HG02973 (cell line): ENCODE measurements around the gene SMAD9.

Source experiments
- ATAC-seq: cut with Tn5 transposase; IDR thresholded peaks from one replicate; pipeline ENCODE4 v1.9.1; 2021; ENCODE audit warnings: moderate library complexity; ENCODE audit not compliant: unreplicated experiment

The SMAD9 gene

DNA sequence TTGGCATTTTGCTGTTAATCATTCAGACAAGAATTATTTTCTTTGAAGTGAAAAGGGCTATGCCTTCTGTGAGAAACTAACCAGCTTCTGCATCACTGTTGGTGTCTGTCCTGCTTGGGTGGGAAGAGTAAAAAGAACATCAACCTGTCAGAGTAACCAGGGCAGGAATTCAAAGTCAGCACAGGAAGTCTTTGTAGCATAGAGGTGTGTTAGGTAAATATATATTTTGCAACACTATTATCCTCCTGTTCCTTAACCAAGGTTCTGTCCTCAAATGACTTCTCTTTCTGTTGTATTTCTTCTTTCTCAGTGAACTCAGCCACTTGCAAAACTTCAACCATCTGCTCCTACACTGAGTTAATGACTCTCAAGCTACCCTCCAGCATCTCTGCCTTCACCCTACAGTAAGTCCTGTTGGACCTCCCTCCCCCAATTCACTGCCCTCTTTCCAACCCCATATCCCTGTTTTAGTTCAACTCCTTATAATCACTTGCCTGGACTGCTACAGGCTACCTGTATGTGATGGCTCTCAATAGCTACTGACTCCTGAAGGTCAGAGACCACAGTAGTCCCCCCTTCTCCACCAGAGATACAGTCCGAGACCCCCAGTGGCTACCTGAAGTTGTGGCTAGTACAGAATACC is 49.9 kb downstream of the SMAD9 start:
- ATAC-seq, result no peak

DNA sequence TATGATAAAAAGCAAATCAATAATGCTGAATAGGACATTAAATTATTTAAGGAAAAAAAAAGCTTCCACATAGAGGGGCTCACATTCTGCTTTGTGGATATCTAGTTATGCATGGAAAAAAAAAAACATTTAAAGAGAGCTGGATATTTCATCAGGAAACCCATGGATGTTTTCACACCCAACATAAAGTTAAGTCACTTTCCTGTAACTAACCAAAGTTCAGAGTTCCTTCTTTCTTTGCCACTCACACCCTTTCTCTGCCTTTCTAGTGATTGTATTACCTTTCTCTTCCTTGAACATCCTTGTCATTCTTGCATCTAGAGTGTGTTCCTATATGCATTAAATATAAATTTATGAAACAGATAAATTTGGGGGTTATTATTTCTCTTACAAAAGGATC is 53.8 kb downstream of the SMAD9 start:
- ATAC-seq, result no peak

DNA sequence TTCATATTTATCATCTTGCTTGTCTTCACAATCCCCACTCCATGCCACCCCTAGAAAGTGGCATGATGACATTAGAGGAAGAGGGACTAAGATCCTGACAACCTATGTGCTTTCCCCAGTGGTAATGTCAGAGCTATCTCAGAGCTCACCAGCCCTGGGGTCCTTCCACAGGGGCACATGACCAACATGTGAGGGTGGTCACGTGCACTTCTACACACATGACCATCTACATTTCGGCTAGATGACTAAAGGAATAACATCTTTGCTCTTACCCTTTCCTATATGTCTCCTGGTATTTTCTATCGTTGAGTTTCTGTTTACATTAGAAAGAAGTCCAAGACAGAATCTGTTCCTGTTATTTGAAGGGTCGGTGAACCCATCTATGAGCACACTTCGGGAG is 54.8 kb downstream of the SMAD9 start:
- no peak for ATAC-seq

DNA sequence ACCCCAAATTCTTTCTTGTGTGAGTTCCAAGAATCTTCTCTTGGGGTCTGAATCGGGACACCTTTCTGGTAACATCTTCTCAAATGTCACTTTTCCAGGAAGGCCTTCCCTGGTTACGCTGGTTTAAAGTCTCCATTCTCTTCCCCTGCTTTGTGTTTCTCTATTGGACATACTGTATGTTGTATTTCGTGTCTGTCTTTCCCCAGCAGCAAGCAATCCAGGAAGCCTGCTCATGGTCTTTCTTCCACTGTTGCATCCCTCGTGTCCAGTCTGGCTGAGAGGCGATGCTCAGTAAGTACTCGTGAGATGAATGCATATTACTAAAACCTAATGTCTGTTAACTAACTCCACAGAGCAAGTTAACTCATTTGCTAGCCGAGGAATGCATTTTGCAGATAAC is 57.3 kb downstream of the SMAD9 start:
- no peak for ATAC-seq

DNA sequence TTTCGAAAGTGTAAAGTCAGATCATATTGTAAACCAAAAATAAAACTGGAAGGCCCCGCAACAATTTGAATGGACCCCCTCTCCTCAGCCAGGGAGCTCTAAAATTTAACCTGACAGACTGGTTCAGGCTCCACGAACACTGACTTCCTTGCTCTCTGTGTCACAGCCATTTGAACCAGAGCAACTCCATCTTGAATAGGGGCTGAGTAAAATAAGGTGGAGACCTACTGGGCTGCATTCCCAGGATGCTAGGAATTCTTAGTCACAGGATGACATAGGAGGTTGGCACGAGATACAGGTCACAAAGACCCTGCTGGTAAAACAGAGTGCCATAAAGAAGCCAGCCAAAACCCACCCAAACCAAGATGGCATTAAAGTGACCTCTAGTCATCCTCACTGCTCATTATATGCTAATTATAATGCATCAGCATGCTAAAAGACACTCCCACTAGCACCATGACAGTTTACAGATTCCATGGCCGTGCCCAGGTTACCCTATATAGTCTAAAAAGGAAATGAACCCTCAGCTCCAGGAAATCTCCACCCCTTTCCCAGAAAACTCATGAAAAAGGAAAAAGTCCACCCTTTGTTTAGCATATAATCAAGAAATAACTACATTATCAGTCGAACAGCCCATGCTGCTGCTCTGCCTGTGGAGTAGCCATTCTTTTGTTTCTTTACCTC is 57.9 kb downstream of the SMAD9 start:
- ATAC-seq, result no peak

DNA sequence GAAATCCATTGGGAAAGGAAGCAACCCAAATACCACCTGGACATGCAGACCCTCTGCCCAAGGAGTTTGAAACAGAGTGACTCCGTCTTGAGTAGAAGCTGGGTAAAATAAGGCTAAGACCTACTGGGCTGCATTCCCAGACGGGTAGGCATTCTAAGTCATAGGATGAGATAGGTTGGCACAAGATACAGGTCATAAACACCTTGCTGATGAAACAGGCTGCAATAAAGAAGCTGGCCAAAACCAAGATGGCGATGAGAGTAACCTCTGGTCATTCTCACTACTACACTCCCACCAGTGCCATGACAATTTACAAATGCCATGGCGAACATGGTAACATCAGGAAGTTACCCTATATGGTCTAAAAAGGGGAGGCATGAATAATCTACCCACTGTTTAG is 60.8 kb downstream of the SMAD9 start:
- no peak for ATAC-seq

DNA sequence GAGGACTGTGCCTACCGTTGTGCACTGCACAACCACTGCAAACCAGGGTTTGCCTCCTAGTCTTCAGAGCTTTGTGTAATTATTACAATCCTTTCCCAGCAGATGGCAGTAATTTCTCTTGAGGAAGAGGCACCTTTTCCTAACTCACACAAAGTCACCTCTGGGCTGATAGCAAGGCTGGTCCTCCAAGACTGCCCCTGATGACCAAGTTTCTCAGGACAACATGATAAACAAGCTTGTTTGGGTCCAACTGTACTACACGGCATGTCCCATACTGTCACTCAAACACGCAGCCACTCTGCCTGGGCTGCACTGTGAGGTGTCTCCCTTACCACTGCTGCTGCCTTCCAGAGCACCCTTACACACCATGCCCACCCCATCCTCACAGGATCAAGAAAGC is 61.7 kb downstream of the SMAD9 start:
- ATAC-seq, result peak; percentile 65

DNA sequence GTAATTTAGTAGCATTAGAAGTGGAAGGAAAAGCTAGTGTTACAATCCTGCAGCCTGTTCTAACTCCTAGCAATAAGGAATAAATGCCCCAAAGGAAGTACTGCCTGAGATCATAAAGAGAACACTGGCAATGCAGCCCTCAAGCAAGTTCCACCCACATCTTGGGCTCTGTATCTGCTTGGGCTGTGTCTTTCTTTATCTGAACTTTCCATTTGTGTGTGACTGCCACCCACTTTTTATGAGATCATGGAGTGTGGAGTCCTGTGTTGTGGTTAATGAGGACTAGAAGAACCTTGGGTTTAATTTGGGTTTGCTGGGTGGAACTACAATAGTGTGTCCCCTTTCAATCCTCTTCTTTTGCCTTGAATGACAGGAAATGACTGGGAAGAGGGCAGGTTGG is 62.8 kb downstream of the SMAD9 start:
- ATAC-seq, result no peak

DNA sequence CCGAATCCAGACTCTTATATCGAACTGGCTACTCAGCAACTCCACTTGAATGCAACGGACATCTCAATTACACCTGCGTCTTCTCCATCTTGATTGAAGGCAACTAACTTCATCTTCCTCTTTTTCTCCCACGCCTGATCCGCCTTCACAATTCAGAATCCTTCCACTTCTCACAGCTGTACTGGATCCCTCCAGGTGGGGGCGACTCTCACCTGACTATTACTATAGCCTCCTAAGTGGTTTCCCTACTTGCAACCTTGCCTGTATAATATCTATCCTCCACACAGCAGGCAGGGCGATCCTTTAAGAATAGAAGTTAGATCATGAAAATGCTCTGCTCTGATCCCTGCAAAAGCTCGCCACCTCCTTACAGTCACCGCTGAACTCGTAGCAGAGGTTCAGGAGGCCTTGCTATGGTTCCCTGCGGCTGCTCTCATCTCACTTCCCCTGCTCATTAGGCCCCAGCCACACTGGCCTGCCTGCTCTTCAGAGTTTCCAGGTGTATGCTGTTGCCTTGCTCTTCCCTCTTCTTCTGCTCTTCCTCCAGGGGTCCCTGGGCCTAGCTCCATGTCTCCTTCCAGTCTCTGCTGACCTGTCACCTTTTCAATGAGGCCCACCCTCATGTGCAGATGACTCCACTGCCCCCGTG is 69.1 kb downstream of the SMAD9 start:
- ATAC-seq, result no peak

DNA sequence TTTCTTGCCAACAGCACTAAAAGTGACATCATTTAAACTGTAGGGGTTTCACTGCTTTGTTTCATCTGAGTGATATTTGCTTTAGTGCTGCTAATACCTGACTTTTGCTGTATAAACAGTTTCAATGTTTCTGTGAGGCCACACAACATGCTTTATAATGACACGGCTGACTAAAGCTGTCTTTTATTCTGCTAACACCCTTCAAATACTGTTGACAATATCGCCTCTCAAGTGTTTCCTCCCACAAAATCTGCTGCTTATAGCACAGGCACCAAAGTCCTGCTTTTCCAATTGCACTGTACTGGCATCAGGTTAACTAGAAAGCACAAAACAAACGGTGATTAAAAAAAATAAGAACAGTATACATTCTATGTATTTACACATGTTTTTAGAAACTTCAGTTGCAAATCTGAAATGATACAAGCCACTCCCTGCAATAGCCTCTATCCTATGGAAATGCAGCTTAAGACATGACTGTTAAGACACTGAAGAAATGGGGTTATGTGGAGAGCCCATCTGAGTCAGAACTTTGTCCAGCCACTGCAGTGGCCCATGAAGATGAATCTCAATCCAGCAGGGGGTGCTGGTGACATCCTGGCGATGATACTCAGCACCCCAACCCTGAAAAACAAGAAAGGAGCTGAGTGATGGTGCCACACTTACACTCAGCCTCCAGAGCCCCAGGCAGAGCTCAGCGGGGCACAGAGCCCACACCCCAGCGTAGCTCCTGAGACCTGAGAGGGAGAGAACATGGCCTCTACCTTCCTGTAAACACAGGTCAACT is 71.6 kb downstream of the SMAD9 start:
- no peak for ATAC-seq

DNA sequence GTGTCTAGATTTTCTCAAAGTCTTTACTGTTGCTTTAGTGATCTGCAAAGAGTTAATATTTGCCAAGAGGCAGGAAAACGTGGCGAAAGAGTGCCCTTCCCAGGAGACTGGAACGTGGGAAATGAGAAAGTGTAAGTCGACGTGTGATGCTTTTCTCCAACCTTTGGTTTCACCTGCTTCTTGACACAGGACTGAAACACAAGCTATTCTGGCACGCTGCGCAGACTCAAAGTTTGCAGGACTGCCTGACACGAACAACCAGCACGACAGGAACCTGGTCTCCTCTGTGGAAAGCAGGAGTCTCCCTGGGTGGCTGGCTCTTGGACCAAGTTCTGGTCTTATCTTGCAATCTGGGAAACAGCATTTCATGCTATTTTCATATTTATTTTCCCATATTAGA is 72.4 kb downstream of the SMAD9 start:
- ATAC-seq, result no peak

DNA sequence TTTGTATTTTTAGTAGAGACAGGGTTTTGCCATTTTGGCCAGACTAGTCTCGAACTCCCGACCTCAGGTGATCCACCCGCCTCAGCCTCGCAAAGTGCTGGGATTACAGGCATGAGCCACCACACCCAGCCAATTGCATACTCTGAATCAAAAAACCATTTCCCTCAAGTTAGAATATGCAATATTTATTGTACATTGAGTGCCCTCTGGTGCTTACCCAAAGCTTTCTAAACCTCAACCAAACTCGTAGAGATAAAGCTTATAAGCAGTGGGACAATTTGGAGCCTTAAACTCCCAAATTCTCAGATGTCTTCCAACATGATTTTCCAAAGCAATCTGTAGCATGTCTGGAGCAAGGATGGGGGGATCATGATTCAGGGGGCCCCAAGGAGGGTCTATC is 78.6 kb downstream of the SMAD9 start:
- no peak for ATAC-seq

DNA sequence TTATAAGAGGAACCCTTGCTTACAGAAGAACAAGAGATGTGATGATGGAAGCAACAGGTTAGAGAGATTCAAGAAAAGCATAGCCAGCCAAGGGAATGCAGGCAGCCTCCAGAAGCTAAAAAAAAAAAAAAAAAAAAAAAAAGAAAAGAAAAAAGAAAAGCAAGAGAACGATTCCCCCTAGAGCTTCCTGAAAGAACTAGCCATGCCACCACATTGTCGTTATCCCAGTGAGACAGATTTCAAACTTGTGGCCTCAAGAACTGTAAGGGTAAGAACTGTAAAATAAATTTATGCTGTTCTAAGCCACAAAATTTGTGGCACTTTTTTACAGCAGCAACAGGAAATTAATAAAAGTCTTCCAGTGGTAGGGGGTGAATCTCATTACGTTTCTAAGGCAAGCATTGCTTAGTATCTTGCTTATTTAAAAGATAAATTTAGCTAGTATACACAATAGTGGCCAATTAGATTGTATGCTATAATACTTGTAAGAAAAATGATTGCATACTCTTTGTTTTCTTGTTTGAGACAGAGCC is 79.3 kb downstream of the SMAD9 start:
- no peak for ATAC-seq

DNA sequence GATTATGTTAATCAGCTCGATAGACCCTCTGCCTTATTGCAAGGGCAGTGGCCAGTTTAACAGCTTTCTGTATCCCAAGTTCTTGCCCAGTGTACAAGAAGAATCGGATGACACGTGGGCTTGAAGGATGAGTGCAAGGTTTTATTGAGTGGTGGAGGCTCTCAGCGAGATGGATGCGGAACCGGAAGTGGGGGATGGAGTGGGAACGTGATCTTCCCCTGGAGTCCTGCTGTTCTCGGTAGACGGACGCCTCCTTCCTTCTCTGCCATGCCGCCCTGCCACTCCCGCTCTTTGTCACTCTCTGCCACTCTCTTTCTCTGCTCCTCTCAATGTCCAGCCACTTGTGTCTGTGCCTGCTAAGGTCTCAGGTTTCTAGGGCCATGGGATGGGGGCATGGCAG is 80.1 kb downstream of the SMAD9 start:
- no peak for ATAC-seq

DNA sequence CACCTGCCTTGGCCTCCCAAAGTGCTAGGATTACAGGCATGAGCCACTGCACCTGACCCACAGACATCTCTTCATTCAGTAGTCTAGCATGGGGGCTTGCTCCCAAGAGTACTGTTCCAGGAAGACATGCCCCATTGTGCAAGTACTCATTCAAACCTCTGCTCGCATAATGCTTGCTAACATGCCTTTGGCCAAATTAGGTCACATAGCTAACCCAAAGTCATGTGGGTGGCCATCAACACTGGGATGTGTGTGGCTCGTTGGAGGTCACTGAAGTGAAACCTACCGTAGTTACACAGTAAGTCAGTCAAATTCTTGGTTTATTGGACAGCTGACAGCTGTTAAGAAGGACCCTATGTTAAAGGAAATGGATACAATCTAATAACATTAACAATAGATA is 80.8 kb downstream of the SMAD9 start:
- ATAC-seq, result no peak

DNA sequence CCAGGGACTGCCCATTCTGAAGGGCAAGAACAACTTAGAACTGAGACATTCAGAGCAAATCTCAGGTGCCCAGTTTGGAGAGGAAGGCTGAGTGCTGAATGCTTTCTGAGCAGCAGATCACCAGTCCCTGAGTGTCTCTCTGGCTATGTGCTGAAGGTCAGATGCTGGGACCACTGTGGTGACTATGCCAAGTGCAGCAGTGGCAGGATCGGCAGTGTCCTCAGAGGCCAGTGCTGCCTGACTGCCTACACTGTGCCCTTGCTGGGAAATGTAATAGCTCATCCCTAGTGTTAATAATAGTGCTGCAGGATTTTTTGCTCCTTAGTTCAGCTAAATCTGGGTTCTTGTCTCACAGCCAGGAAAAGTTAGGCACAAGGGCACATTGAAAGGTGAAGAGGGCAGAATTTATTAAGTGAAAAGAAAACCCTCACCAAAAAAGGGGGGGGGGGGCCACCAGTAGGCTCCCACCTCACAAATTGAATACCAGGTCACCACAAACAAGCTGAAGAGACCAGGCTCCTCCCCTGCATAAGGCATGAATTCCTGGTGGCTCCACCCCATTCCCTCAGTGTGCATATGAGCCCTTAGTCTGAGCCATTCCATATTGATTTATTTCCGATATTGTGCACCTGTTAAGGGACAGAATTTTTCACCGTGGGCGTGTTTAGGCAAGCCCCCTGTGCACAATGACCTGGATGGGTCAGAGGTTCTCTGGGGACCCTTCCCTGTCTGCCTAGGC is 82.5 kb downstream of the SMAD9 start:
- ATAC-seq, result no peak

DNA sequence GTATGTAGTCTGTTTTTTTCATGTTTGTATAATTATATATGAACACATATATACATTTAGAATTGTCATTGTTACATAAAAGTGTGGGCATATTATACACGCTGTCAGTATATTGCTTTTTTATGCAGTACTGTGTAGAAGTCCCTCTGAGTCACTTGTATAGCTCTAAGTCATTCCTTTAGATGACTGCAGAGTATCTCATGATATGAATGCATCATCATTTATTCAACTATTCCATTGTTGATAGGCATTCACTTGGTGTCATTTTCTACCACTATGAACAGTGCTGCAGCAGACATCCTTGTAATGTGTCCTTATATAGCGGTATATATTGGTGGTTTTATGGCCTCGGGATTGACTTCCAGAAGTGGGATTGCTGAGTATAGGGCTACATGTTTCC is 85.7 kb downstream of the SMAD9 start:
- no peak for ATAC-seq

DNA sequence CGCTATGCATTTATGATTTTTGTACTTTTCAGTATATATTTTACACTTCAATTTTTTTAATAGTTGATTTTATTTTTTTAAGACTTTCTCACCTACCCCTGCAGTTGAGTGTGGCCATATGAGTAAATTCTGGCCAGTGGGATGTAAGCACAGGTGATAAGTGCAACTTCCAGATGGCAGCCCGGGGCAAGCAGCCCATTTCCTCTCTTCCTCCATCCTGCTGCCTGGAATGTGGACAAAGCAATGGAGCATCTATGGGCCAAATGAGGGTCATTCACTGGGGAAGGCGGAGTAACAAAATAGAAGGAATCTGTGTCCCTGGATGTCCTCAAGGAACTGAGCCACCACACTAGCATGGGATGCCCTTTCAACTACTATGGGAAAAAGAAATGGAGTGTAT is 88.7 kb downstream of the SMAD9 start:
- no peak for ATAC-seq

DNA sequence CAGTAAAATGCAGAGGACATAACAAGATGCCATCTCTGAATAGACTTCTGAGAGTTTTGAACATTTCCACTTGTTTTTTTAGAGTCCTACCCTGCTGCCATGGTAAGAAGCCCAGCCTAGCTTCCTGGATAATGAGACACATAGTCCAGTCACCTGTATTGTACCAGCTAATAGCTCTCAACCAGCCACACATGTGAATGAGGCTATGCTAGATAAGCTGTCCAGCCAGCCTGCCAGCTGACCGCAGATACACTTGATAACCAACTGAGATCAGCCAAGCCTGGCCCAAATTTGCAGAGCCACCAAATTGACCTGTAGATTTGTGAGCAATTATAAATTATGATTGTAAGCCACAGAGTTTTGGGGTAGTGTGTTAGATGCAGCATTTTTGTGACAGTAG is 90.3 kb downstream of the SMAD9 start:
- ATAC-seq, result no peak

DNA sequence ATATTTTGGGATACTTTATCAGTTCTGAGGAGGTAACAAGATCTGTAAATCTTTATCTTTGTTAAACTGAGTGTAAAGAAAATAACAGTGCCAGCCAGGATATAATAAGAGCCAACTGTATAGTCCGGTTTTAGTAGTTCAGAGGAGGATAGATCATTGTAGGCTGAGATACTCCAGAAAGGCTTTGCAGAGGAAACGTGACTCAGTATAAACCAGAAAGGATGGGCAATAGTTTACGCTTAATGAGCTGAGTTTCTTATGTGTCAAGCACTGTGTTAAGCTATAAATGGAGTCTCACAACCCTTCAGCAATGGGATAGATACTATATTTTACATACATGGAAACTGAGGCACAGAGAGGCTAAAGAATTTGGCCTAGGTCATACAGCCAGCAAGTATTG is 97.3 kb downstream of the SMAD9 start:
- ATAC-seq, result no peak

DNA sequence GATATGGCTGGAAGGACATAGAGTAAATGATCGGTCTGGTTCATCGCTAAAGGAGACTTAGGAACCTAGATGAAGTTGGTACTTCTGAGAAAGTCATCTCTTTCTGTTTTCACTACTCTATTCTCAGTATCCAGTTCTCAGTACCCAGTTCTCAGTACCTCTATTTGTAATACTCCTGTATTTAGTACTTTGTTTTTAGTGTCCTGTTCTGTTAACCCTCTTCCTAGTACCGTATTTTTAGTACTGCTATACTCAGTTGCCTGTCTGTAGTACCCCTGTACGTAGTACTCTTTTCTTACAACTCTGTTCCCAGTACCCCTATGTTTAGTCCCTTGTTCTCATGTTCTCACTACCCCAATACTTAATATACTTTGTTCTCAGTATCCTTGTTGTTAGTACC is 99.8 kb downstream of the SMAD9 start:
- peak; percentile 56 for ATAC-seq
